ENCODE results near the gene TRIM42. TPM values are rescaled to one million over a fixed set of nuclear protein-coding genes. Genes with fewer than 3 reads are reported as not detected.

The TRIM42 gene
- not detected for total RNA-seq

DNA sequence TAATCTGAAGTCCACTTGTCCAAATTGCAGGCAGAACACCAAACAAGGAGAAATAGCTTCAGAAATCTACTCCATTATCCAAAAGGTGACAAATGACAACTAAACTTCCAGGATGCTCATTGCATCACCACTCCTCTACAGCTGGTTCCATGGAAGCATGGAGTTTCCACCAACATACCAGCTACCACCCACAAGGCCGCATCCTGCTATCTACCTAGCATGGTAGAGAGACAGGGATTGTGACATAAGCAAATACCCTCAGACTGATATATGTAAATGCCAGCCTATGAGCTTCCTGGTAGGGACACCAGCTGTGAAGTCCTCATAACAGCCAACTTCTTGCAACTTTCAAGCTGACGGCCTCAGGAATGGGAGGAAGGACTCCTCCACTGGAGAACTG lies at the start of gene TRIM42:
TSS of gene TRIM42 (plus strand) at position 301 of the 400 bp plus-strand sequence. CDS start 166 bp downstream, outside the sequence.
- no peaks in the 10 kb centered on the region for H3K36me3 ChIP-seq
- no peak within 1 kb of the TSS for H3K4me3 ChIP-seq
- no peak for TF ChIP-seq POLR2AphosphoS5 (IDR thresholded peaks at IDR 0.05)
- TF ChIP-seq POLR2A (IDR thresholded peaks at IDR 0.05) = no peak
- TF ChIP-seq, protein P1, sequence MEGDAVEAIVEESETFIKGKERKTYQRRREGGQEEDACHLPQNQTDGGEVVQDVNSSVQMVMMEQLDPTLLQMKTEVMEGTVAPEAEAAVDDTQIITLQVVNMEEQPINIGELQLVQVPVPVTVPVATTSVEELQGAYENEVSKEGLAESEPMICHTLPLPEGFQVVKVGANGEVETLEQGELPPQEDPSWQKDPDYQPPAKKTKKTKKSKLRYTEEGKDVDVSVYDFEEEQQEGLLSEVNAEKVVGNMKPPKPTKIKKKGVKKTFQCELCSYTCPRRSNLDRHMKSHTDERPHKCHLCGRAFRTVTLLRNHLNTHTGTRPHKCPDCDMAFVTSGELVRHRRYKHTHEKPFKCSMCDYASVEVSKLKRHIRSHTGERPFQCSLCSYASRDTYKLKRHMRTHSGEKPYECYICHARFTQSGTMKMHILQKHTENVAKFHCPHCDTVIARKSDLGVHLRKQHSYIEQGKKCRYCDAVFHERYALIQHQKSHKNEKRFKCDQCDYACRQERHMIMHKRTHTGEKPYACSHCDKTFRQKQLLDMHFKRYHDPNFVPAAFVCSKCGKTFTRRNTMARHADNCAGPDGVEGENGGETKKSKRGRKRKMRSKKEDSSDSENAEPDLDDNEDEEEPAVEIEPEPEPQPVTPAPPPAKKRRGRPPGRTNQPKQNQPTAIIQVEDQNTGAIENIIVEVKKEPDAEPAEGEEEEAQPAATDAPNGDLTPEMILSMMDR (IDR thresholded peaks at IDR 0.05) = no peak
- intact Hi-C loops (cut with DNase I; ENCODE audit: low total_unique reads) = no loop called here
- peaks cover 3 to 5% of the 10 kb centered on the region in 2 donors for H3K9me3 ChIP-seq
- no peak within 1 kb of the TSS for H3K27ac ChIP-seq
- no peaks in the 10 kb centered on the region for H3K4me1 ChIP-seq
- DNase-seq (ENCODE audit: low spot score in 2 of 2) = no peak
- no peaks in the 10 kb centered on the region for H3K27me3 ChIP-seq

DNA sequence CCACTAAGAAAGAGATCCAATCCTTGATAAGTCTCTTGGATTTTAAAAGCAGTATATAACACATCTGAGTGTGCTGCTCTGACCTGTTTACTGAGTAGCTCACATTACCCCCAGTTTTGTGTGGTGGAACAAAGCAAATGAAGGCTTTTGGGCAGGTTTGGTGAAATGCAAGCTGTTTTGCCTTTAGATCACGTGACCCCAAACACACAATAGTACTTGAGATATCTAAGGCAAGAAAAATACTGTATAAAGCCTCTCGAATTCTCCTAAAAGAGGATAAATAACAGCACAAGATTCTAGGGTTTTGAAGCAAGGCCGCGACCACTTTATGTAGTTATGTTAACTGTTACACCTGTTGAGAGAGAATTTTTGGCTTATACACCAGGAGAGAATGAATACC lies 49.3 kb upstream of the TRIM42 start:
- H3K27me3 ChIP-seq = no peaks in the 10 kb centered on the region
- no peak for DNase-seq (ENCODE audit: low spot score in 2 of 2)
- no peaks in the 10 kb centered on the region for H3K36me3 ChIP-seq
- intact Hi-C loops (cut with DNase I; ENCODE audit: low total_unique reads) = no loop called here
- no peaks in the 10 kb centered on the region for H3K9me3 ChIP-seq
- H3K4me1 ChIP-seq = no peaks in the 10 kb centered on the region
- TF ChIP-seq POLR2A (IDR thresholded peaks at IDR 0.05) = no peak
- TF ChIP-seq, protein P1 (IDR thresholded peaks at IDR 0.05) = no peak
- no peak for TF ChIP-seq POLR2AphosphoS5 (IDR thresholded peaks at IDR 0.05)
- no peak overlapping the region for H3K27ac ChIP-seq
- H3K4me3 ChIP-seq = no peak overlapping the region

DNA sequence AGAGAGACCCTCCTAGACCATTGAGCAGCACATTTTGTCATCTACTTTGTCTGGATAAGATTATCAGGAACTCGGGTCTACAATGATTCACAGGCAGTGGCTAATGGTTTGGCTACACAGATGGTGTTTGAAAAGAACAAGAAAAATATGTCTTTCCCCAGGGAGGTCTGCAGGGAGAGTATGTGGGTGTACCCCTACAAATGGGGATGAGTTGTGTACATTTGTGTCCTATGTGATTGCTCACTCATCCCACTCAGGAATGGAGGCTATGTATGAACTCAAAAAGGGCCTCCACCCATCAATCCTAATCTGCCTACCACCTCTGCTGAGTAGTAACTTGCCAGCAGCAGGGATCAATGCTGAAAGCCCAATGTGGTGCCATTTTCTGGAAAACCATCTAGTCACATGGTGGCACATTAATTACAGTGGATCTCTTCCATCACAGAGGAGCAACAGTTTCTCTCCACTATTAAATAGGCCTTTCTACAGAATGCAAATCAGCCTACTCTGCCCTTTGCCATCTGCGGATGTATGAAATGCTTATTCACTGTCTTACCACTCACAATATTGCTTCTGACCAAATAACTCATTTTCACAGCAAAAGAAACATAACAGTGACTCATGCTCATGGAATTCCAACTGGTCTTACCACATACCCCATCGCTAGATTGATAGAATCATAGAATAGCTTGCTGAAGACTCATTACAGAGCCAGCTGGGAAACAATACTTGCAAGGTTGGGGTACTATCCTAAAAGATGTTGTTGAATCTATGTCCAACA lies 48.3 kb upstream of the TRIM42 start:
- Histone ChIP-seq H3K4me1 (no peaks in the 10 kb centered on the region), H3K36me3 (no peaks in the 10 kb centered on the region), H3K4me3 (no peak overlapping the region), H3K27me3 (no peaks in the 10 kb centered on the region), H3K27ac (no peak overlapping the region), H3K9me3 (no peaks in the 10 kb centered on the region)
- intact Hi-C loops (cut with DNase I; ENCODE audit: low total_unique reads) = no loop called here
- TF ChIP-seq, protein P1 (IDR thresholded peaks at IDR 0.05) = no peak
- TF ChIP-seq POLR2A (IDR thresholded peaks at IDR 0.05) (no peak), POLR2AphosphoS5 (IDR thresholded peaks at IDR 0.05) (no peak)
- DNase-seq (ENCODE audit: low spot score in 2 of 2) = no peak

DNA sequence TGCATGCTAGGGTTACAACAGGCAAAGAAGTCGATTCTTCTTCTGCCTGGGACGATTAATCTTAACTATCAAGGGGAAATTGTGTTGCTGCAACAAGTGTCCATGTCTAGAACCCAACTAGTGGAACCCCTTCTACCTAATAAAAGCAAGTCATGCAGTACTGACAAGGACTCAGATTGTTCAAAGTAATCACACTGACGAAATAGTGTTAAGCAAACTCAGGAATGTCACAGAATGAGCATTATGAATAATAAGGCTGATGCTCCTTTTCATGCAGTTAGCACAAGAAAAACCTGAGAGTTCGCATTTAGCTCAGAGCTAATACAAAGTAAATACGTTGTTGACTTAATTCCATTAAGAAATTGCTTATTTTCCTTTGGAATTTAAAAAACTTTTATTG lies 47.5 kb upstream of the TRIM42 start:
- no peak for DNase-seq (ENCODE audit: low spot score in 2 of 2)
- Histone ChIP-seq H3K4me1 (no peaks in the 10 kb centered on the region), H3K36me3 (no peaks in the 10 kb centered on the region), H3K27me3 (no peaks in the 10 kb centered on the region), H3K27ac (no peak overlapping the region), H3K9me3 (no peaks in the 10 kb centered on the region), H3K4me3 (no peak overlapping the region)
- TF ChIP-seq POLR2AphosphoS5 (IDR thresholded peaks at IDR 0.05) = no peak
- TF ChIP-seq, protein P1 (IDR thresholded peaks at IDR 0.05) = no peak
- intact Hi-C loops (cut with DNase I; ENCODE audit: low total_unique reads) = no loop called here

DNA sequence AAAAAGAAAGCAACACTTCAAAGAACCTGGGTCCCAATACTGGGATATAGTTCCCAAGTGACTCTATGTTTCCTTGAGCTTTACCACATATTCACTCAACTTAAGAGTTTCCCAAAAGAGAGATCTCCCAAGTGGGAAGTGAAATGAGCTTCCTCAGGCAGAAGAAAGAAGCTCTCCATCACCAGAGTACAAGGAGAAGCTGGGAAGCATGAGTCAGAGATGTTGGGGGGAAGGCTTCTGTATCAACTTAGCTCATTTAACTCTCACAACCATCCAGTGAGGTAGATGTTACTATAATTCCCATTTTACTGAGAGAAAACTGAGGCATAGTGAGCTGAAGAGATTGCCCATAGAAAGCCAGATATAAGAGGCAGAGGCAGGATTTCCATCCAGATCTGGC lies 47.0 kb upstream of the TRIM42 start:
- intact Hi-C loops (cut with DNase I; ENCODE audit: low total_unique reads) = no loop called here

More for the DNA sequence above, 47.0 kb upstream of the TRIM42 start:
- DNase-seq (ENCODE audit: low spot score in 2 of 2) = no peak
- Histone ChIP-seq H3K4me1 (no peaks in the 10 kb centered on the region), H3K4me3 (no peak overlapping the region), H3K27ac (no peak overlapping the region), H3K27me3 (no peaks in the 10 kb centered on the region), H3K9me3 (no peaks in the 10 kb centered on the region), H3K36me3 (no peaks in the 10 kb centered on the region)
- TF ChIP-seq POLR2A (IDR thresholded peaks at IDR 0.05) = no peak

All from breast epithelium (tissue), 4 donors.